AG04449 (cell line): ENCODE measurements around the gene TMEM200B.
A peak's percentile ranks its signal among the peaks of the same experiment; 100 is the strongest.

Source experiments
- CTCF ChIA-PET: fragments of 350-600 bp; formaldehyde crosslinking; extraction: SDS; loops from one replicate; lab custom pipeline; 2021; ENCODE audit warnings: antibody characterized with exemption; lab: Yijun Ruan, JAX
- POLR2A ChIA-PET: fragments of 400-600, 350-600 bp; formaldehyde crosslinking; extraction: SDS; loops from one replicate; lab custom pipeline; 2020; ENCODE audit warnings: antibody characterized with exemption, inconsistent platforms; lab: Yijun Ruan, JAX
- DNase-seq: peaks from one replicate; pipeline ENCODE4 v3.0.0-alpha.2; 2010; ENCODE audit warnings: low read depth, low spot score
- H3K4me3 ChIP-seq: 2 replicates; pipeline ENCODE4 v1.5.1; 2011; ENCODE audit warnings: low read depth, mild to moderate bottlenecking, control low read depth, low read length
- TF ChIP-seq, protein P1 (sequence below): IDR thresholded peaks from one replicate; pipeline ENCODE4 v1.5.1; 2011; ENCODE audit warnings: mild to moderate bottlenecking, moderate library complexity, low read length, control low read depth, inconsistent platforms; ENCODE audit not compliant: insufficient read depth; ENCODE audit errors: missing control alignments

TMEM200B gene

DNA sequence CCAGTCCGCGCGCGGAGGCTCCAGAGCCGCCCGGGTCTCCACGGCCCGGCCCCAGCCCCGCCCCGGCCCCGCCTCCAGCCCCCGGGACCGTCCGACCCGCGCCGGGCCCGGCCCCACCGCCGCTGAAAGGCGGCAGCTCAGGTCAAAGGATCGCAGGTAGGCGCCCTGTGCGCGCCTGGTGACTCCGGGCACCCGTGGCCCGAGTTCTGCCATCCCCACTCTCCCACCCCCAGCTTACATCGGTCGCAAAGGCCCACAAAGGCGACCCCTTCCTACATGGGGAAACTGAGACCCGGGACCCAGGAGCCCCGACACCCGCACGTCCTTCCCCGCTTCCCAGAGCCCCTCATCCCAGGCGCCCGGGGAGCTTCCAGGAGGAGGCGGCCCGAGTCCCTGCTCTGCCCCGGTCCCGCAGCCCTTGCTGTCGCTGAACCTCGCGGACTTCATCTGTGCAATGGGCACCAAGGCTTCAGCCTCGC lies at the start of gene TMEM200B:
Gene TMEM200B, minus strand, starts transcription at position 17 of the 479 bp plus-strand sequence. CDS start 2,075 bp downstream, outside the sequence.
- CTCF ChIA-PET, result interaction anchor here (0.8 to 8.1 kb wide), 17 partner anchors 11 to 242 kb away, joined by 3 to 105 read pairs (median 5); partner anchors contain the start of gene SRSF4
- TF ChIP-seq, protein P1, sequence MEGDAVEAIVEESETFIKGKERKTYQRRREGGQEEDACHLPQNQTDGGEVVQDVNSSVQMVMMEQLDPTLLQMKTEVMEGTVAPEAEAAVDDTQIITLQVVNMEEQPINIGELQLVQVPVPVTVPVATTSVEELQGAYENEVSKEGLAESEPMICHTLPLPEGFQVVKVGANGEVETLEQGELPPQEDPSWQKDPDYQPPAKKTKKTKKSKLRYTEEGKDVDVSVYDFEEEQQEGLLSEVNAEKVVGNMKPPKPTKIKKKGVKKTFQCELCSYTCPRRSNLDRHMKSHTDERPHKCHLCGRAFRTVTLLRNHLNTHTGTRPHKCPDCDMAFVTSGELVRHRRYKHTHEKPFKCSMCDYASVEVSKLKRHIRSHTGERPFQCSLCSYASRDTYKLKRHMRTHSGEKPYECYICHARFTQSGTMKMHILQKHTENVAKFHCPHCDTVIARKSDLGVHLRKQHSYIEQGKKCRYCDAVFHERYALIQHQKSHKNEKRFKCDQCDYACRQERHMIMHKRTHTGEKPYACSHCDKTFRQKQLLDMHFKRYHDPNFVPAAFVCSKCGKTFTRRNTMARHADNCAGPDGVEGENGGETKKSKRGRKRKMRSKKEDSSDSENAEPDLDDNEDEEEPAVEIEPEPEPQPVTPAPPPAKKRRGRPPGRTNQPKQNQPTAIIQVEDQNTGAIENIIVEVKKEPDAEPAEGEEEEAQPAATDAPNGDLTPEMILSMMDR, result no peak
- POLR2A ChIA-PET, result interaction anchor here (0.6 to 2.0 kb wide), 4 partner anchors 9 to 73 kb away, joined by 3 to 7 read pairs (median 6); partner anchors contain the start of gene SRSF4
- no peak for DNase-seq
- H3K4me3 ChIP-seq, result peak within 1 kb of the TSS; percentile 73

DNA sequence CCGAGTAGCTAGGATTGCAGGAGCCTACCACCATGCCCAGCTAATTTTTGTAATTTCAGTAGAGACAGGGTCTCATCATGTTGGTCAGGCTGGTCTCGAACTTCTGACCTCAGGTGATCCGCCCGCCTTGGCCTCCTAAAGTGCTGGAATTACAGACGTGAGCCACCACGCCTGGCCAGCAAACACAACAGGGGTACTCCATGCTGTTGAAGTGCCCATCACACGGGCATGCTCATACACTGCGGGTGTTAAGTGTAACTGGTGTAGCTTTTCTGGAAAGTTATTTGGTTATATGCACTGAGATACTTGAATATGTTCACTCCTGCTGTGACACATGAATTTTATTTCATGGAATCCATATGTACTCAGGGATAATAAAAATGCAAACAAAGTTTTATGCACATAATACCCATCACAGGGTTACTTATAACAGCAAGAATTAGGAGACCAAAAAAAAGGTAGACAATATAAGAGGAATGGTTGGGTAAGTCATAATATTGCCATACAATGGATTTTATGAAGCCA lies 48.8 kb upstream of the TMEM200B start:
- ChIA-PET CTCF (interaction anchor here (4.1 kb wide), 1 partner anchor 8 kb away, joined by 29 read pairs; the partner anchor contains the start of gene SRSF4), POLR2A (no interaction called here)
- DNase-seq, result no peak
- no peak overlapping the region for H3K4me3 ChIP-seq
- TF ChIP-seq, protein P1, result no peak

DNA sequence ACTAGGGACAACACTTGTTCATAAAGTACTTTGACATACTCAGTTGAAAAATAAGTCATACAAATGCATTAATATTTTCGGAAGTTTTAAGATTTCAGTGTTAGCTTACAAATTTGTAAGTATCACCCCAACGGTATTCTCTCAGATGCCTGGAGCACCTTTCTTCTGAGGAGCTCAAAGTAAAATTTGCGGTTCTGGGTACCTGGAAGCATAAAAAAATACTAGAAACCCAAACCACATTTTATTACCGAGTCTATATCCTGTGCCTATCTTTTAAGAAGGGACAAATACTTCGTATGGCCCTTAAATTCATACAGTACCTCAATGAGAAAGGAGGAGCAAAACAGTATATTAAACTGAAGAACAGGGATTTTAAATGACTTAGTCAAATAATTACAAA lies 47.8 kb upstream of the TMEM200B start:
- DNase-seq, result no peak
- ChIA-PET CTCF (interaction anchor here (0.6 to 4.1 kb wide), 2 partner anchors 9 to 48 kb away, joined by 3 to 29 read pairs; partner anchors contain the start of genes SRSF4 and TMEM200B), POLR2A (interaction anchor here (2.4 kb wide), 1 partner anchor 10 kb away, joined by 7 read pairs; the partner anchor contains the start of gene SRSF4)
- H3K4me3 ChIP-seq, result no peak overlapping the region
- TF ChIP-seq, protein P1, result no peak

DNA sequence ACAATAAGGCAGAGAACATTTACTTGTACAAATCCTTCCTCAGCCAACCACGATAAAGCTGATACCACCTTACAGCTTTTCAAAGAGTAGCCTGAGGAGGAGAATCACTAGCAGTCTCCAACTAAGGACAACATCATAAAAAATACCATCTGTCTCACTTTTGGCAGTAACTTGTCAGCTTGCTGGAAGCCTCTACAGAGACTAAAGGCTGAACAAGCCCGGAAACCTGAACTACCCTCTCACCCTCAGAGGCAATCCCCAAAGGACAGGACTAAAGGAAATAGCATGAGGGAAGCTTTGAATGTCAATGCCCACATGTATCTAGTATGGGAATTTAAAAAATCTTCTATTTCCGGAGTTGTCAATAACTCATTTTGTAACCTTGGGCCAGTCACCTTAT lies 47.4 kb upstream of the TMEM200B start:
- ChIA-PET POLR2A (interaction anchor here (2.4 kb wide), 1 partner anchor 10 kb away, joined by 7 read pairs; the partner anchor contains the start of gene SRSF4), CTCF (interaction anchor here (0.6 to 4.1 kb wide), 2 partner anchors 10 to 47 kb away, joined by 3 to 29 read pairs; partner anchors contain the start of genes SRSF4 and TMEM200B)
- H3K4me3 ChIP-seq, result no peak overlapping the region
- DNase-seq, result no peak
- TF ChIP-seq, protein P1, result no peak

DNA sequence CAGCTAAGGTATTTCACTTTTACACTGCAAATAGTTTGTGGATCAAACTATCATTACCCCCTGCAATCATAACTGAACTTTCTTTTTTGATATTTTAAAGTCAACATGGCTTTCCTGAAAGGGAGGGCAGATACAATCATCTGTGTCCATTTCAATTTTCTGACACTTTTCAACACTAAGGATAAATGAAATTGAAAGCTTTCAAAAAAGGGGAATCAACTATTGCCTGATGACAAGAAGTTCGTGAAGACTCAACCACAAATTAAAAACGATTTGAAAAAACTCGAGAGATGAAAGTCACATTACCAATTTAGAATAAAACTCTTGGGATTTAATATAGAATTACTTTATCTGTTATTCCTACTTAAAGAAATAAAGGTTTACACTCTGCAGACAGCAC lies 46.3 kb upstream of the TMEM200B start:
- POLR2A ChIA-PET, result interaction anchor here (2.4 kb wide), 1 partner anchor 11 kb away, joined by 7 read pairs; the partner anchor contains the start of gene SRSF4
- CTCF ChIA-PET, result interaction anchor here (0.9 to 4.1 kb wide), 4 partner anchors 8 to 137 kb away, joined by 3 to 29 read pairs (median 4); partner anchors contain the start of gene SRSF4
- DNase-seq, result no peak
- no peak overlapping the region for H3K4me3 ChIP-seq
- TF ChIP-seq, protein P1, result no peak

DNA sequence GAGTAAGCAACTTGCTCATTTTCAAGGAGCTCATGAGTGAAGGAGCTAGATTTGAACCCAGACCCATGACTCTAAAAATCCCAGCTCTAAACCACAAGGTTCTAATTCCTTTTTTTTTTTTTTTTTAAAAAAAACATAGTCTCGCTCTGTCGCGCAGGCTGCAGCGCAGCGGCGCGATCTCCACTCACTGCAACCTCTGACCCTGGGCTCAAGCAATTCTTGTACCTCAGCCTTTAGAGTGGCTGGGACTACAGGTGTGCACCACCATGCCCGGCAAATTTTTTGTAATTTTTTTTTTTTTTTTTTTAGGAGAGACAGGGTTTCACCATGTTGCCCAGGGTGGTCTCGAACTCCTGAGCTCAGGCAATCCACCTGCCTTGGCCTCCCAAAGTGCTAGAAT lies 44.2 kb upstream of the TMEM200B start:
- DNase-seq, result no peak
- H3K4me3 ChIP-seq, result no peak overlapping the region
- TF ChIP-seq, protein P1, result no peak
- ChIA-PET POLR2A (interaction anchor here (0.6 kb wide), 1 partner anchor 730 kb away, joined by 3 read pairs; no protein-coding TSS in a partner anchor), CTCF (interaction anchor here (0.6 to 4.7 kb wide), 4 partner anchors 11 to 35 kb away, joined by 3 to 19 read pairs (median 6); partner anchors contain the start of gene SRSF4)
